ENCODE results near the gene SPNS2. TPM values are rescaled to one million over a fixed set of nuclear protein-coding genes. Genes with fewer than 3 reads are reported as not detected.

The SPNS2 gene
- total and polyA plus RNA-seq, 2 donors (not counting 1 experiment from before 2014, with no cell fraction given), result 0.48 TPM; not detected in 1

DNA sequence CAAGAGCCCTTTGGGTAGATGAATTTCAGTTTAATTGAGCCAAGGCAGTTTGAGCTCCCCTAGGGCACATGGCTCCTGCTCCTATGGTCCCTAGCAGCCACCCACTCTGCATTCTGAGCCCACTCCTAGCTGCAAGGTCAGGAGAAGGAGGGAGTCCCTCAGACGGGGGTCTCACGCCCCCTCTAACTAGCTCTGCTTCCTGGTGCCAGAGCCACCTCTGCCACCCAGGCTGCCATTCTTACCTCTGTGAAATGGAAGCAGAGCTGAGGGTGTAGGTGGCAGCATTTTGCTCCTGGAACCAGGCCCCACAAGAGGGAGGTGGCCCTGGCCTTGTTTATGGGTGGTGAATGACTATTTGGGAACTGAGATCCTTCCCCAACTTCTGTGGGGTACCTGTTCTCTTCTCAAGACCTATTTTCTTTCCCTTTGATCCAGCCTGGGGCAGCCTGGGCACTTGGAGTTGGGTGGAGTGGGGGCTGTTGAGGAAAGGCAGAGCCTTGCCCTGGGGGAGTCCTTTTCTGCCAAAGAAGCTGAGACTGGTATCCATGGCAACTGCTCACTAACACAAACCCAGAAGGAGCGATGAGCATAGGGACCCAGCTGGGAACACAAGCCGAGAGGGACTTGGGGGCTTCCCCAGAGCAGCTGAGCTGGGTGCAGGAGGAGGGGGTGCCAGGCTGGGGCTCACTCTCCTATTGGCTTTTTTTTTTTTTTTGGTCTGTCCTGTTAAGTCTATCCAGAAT is 4.8 kb downstream of the SPNS2 start:
- H2AFZ ChIP-seq (ENCODE audit: insufficient read depth, low read depth, low read length, poor library complexity, severe bottlenecking), result no peak overlapping the region
- H3K79me2 ChIP-seq (ENCODE audit: control insufficient read depth, insufficient read depth, low read length), result no peaks in the 10 kb centered on the region
- no peaks in the 10 kb centered on the region for H3K36me3 ChIP-seq (replicated peaks in 1 of 2; ENCODE audit: control extremely low read depth in 1 of 2, control insufficient read depth in 1 of 2, extremely low read depth in 1 of 2, insufficient read depth in 2 of 2, low read length in 1 of 2)
- peaks cover 22 to 26% of the 10 kb centered on the region in 2 donors for H3K4me1 ChIP-seq (ENCODE audit: control insufficient read depth in 2 of 2, insufficient read depth in 2 of 2, low read length in 2 of 2)
- Mint-ChIP-seq H3K27me3 (peaks cover 65% of the 10 kb centered on the region), H3K27ac (no peak overlapping the region), H3K9me3 (ENCODE audit: insufficient read depth) (no peaks in the 10 kb centered on the region), H3K4me3 (no peak overlapping the region), H3K4me1 (peaks cover 17% of the 10 kb centered on the region)
- ATAC-seq (ENCODE audit: low read depth) (no peak), DNase-seq (no peak)
- WGBS (ENCODE audit: insufficient coverage), result no CpG with 5 or more reads among the region's 4 CpGs
- H3K4me2 ChIP-seq (replicated peaks; ENCODE audit: low read depth, low read length, poor library complexity, severe bottlenecking), result no peak overlapping the region
- H4K20me1 ChIP-seq (ENCODE audit: control insufficient read depth, insufficient read depth, low read length, poor library complexity, severe bottlenecking), result no peaks in the 10 kb centered on the region
- ChIA-PET POLR2A (no interaction called here), CTCF (no interaction called here)
- no peak for TF ChIP-seq EZH2 (IDR thresholded peaks at IDR 0.05; ENCODE audit: borderline replicate concordance, insufficient read depth, low read depth, low read length, poor library complexity, severe bottlenecking)
- TF ChIP-seq, protein P1, sequence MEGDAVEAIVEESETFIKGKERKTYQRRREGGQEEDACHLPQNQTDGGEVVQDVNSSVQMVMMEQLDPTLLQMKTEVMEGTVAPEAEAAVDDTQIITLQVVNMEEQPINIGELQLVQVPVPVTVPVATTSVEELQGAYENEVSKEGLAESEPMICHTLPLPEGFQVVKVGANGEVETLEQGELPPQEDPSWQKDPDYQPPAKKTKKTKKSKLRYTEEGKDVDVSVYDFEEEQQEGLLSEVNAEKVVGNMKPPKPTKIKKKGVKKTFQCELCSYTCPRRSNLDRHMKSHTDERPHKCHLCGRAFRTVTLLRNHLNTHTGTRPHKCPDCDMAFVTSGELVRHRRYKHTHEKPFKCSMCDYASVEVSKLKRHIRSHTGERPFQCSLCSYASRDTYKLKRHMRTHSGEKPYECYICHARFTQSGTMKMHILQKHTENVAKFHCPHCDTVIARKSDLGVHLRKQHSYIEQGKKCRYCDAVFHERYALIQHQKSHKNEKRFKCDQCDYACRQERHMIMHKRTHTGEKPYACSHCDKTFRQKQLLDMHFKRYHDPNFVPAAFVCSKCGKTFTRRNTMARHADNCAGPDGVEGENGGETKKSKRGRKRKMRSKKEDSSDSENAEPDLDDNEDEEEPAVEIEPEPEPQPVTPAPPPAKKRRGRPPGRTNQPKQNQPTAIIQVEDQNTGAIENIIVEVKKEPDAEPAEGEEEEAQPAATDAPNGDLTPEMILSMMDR (IDR thresholded peaks at IDR 0.05), result no peak
- no peak overlapping the region for H3K4me3 ChIP-seq (ENCODE audit: control extremely low read depth in 1 of 5, extremely low read depth in 1 of 5, insufficient read depth in 1 of 5, low read depth in 2 of 5, low read length in 4 of 5)
- H3K9me3 ChIP-seq (ENCODE audit: control extremely low read depth in 1 of 3, control insufficient read depth in 2 of 3, insufficient read depth in 1 of 3, low read length in 2 of 3), result peaks cover 0 to 7% (median 0%) of the 10 kb centered on the region in 3 donors
- H3K27ac ChIP-seq (ENCODE audit: low read length in 2 of 2), result no peak overlapping the region
- intact Hi-C loops (cut with micrococcal nuclease), result no loop called here
- H3K9ac ChIP-seq (ENCODE audit: low read length), result no peak overlapping the region
- H3K27me3 ChIP-seq (replicated peaks in 1 of 4; ENCODE audit: control extremely low read depth in 1 of 4, control insufficient read depth in 3 of 4, insufficient read depth in 4 of 4, low read length in 3 of 4), result peaks cover 0 to 83% (median 42%) of the 10 kb centered on the region in 4 experiments

GRCh38 chr17:4504188-4504587 is 5.5 kb downstream of the SPNS2 start:
- Histone ChIP-seq H3K4me2 (replicated peaks; ENCODE audit: low read depth, low read length, poor library complexity, severe bottlenecking) (no peak overlapping the region), H3K9ac (ENCODE audit: low read length) (no peak overlapping the region), H3K36me3 (replicated peaks in 1 of 2; ENCODE audit: control extremely low read depth in 1 of 2, control insufficient read depth in 1 of 2, extremely low read depth in 1 of 2, insufficient read depth in 2 of 2, low read length in 1 of 2) (no peaks in the 10 kb centered on the region), H3K27me3 (replicated peaks in 1 of 4; ENCODE audit: control extremely low read depth in 1 of 4, control insufficient read depth in 3 of 4, insufficient read depth in 4 of 4, low read length in 3 of 4) (peaks cover 0 to 89% (median 42%) of the 10 kb centered on the region in 4 experiments), H3K4me1 (ENCODE audit: control insufficient read depth in 2 of 2, insufficient read depth in 2 of 2, low read length in 2 of 2) (peaks cover 22 to 25% of the 10 kb centered on the region in 2 donors), H4K20me1 (ENCODE audit: control insufficient read depth, insufficient read depth, low read length, poor library complexity, severe bottlenecking) (no peaks in the 10 kb centered on the region), H3K79me2 (ENCODE audit: control insufficient read depth, insufficient read depth, low read length) (no peaks in the 10 kb centered on the region), H3K9me3 (ENCODE audit: control extremely low read depth in 1 of 3, control insufficient read depth in 2 of 3, insufficient read depth in 1 of 3, low read length in 2 of 3) (peaks cover 0 to 7% (median 0%) of the 10 kb centered on the region in 3 donors), H3K27ac (ENCODE audit: low read length in 2 of 2) (no peak overlapping the region), H3K4me3 (ENCODE audit: control extremely low read depth in 1 of 5, extremely low read depth in 1 of 5, insufficient read depth in 1 of 5, low read depth in 2 of 5, low read length in 4 of 5) (no peak overlapping the region), H2AFZ (ENCODE audit: insufficient read depth, low read depth, low read length, poor library complexity, severe bottlenecking) (no peak overlapping the region)
- TF ChIP-seq, protein P1 (IDR thresholded peaks at IDR 0.05), result no peak
- no peak for TF ChIP-seq EZH2 (IDR thresholded peaks at IDR 0.05; ENCODE audit: borderline replicate concordance, insufficient read depth, low read depth, low read length, poor library complexity, severe bottlenecking)
- no peaks in the 10 kb centered on the region for H3K9me3 Mint-ChIP-seq (ENCODE audit: insufficient read depth)
- POLR2A ChIA-PET, result no interaction called here
- WGBS (ENCODE audit: insufficient coverage), result 10% methylated on average over 5 of the region's 5 CpGs
- DNase-seq, result no peak
- no peak overlapping the region for H3K27ac Mint-ChIP-seq
- intact Hi-C loops (cut with micrococcal nuclease), result no loop called here
- no peak for ATAC-seq (ENCODE audit: low read depth)
- peaks cover 72% of the 10 kb centered on the region for H3K27me3 Mint-ChIP-seq
- no peak overlapping the region for H3K4me3 Mint-ChIP-seq
- H3K4me1 Mint-ChIP-seq, result peaks cover 17% of the 10 kb centered on the region
- CTCF ChIA-PET, result no interaction called here

Data from B cell (primary cell).